Measurements from ENCODE around the gene OSBPL8.
"Not testable (repeated sequence)": the region's sequence is repeated elsewhere in the genome, so short reads cannot be mapped to it uniquely, and the experiment has no call there.

OSBPL8 gene

DNA sequence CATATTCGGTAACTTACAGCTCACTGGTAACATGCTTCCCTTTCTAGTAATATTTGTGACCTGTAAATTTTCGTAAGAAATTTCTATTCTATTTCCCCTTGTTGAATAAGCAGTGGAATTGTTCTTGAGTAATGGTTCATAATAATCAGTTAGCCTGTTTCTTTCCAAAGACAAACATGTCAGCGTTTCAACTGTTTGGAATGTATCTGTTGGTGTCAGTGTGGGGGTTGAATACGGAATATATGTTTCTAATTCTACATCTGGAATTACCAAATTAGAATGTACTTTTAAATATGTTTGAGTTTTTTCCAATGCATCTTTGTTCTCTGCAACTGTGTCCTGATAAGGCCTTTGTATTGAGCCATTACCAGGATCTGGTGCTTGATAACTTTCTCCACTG lies 213.3 kb downstream of the OSBPL8 start:
- DNase-seq: no peak

DNA sequence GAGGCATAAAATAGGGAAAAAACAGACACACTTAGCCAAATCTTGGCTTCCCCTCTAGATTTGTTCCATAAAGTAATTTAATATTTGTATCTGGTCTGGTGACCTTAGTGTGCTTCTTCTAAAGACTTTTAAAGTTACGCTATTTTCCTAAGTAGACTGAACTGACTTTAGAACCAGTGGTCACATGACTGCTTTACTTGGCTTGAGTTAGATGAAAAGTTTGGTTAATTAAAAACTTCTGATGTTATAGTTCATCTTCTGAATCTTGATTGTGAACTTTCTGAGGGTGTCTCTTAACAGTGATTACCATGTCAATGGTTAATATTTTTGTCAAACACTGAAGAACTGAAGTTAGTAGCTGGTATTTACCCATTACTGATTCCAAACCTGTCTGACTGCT lies 214.0 kb downstream of the OSBPL8 start:
- no peak for DNase-seq

DNA sequence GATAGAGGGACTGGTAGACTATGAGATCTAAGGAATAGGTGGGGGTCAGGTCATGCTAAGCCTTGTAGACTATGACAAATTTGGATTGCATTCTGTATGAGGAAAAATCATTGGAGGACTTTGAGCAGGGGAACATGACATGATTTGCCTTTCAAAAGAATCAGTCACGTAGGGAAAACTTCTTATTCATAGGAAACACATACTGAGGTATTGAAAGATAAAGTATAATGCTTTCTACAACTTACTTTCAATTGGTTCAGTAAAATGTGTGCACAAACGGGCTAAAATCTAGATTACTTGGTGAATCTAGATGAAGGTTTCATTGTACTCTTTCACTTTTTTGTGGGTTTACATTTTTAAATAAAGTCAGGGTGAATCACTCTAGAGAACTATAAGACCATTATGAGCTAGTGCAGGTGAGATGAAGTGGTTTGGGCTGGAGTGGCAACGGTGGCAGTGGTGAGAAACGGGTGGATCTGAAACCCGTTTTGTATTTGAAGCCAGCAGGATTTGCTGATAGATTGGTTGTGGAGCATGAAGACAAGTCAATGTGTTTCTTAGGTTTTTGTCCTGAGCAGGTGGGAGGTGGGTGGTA lies 218.0 kb downstream of the OSBPL8 start:
- no peak for DNase-seq

DNA sequence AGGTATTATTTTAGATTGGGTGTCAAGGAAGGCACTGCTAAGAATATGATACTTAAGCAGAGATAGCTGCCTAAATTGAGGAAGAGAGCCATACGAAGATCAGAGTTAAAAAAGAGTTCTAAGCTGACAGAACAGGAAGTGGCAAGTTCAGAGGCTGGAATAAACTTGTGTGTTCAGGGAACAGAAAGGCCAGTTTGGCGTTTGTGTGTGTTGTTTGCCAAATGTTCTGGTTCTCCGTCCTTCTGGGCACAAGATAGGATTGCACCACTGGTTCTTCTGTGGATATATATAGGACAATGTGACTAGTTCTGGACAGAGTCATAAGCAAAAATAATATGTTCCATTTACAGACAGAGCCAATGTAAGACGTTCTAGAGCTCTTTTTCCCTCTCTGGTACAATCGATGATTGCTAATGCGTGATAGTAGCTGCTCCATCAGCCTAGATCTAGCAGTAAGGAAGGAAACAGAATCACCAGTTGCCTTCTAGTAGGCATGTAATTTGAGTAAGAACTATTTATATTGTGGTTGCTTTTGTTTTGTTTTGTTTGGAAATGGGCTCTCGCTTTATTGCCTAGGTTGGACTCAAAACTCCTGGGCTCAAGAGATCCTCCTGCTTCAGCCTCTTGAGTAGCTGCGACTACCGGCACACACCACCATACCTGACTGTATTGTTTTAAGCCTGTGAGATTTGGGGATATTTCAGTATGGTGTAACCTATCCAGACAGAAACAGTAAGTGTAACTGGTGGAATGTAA lies 218.7 kb downstream of the OSBPL8 start:
- DNase-seq: no peak

DNA sequence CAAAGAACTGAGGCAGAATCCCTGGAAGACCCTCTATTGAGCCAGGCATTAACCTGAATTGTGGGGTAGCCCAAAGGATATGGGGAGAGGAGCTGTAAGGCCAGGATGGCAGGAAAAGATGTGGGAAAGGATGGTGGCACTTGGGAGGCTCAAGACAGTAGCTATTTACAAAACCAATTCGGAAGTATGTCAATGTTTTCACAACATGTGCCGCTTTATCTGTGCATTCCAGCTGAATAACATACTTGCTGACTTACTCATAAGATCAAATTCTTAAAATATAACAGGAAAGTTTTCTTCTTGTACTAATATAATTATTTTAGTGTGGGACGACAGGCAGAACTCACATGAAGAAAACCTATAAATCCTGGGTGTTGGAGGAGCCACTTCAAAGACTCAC lies 222.0 kb downstream of the OSBPL8 start:
- DNase-seq: no peak

DNA sequence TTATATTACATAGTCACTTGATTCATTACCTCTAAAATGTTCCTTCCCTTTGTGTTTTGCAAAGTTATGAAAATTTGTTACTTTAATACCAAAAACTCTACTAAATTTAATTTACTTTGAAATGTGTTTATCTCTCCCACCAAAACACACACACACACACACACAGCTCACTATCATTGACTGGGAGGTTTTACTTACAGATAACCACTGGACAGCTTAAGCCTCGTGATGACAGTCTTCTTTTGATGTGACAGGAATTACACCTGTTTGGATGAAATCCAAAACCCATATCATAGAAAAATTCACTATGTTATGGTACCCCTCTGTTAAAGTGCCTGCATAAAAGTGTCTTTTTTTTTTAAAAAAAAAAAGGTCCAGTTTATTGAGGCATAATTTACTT lies 227.0 kb downstream of the OSBPL8 start:
- no peak for DNase-seq

DNA sequence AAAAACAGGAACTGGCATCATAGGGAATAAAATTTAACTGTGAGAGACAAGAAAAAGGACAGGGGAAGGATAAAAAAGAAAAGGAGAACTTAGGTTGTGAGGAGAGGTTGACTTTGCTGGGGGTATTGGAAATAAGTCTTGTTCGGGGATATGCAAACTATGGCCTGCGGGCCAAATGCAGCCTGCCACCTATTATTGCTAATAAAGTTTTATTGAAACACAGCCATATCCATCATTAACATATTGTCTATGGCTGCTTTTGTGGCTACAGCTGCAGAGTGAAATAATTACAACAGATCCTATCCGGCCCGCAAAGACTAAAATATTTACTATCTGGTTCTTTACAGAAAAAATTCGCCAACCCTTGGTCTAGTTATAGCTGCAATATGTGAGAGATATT lies 230.0 kb downstream of the OSBPL8 start:
- no peak for DNase-seq

DNA sequence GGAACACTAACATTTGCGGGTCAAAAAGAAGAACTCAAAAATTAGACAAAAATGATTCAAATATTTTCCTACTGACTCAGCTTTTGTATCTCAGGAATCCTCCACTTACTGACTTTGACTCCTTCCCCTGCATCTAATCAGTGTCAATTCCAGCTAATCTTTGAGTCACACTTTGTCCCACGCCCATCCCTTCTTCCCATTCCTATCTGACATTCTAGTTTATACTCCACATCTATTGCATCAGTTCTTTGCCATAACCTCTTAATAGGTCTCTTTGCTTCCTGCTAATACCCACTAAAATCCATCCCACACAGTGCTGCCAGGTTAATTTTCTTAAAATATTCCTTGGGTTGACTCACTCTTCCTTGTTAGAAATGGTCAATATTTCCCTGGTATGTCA lies 230.4 kb downstream of the OSBPL8 start:
- DNase-seq: no peak

DNA sequence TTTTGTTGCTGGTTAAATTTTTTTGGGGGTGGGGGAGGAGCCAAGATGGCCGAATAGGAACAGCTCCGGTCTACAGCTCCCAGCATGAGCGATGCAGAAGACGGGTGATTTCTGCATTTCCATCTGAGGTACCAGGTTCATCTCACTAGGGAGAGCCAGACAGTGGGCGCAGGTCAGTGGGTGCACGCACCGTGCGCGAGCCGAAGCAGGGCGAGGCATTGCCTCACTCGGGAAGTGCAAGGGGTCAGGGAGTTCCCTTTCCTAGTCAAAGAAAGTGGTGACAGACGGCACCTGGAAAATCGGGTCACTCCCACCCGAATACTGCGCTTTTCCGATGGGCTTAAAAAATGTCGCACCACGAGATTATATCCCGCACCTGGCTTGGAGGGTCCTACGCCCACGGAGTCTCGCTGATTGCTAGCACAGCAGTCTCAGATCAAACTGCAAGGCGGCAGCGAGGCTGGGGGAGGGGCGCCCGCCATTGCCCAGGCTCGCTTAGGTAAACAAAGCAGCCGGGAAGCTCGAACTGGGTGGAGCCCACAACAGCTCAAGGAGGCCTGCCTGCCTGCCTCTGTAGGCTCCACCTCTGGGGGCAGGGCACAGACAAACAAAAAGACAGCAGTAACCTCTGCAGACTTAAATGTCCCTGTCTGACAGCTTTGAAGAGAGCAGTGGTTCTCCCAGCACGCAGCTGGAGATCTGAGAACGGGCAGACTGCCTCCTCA lies 239.8 kb downstream of the OSBPL8 start:
- not testable (repeated sequence) for DNase-seq

DNA sequence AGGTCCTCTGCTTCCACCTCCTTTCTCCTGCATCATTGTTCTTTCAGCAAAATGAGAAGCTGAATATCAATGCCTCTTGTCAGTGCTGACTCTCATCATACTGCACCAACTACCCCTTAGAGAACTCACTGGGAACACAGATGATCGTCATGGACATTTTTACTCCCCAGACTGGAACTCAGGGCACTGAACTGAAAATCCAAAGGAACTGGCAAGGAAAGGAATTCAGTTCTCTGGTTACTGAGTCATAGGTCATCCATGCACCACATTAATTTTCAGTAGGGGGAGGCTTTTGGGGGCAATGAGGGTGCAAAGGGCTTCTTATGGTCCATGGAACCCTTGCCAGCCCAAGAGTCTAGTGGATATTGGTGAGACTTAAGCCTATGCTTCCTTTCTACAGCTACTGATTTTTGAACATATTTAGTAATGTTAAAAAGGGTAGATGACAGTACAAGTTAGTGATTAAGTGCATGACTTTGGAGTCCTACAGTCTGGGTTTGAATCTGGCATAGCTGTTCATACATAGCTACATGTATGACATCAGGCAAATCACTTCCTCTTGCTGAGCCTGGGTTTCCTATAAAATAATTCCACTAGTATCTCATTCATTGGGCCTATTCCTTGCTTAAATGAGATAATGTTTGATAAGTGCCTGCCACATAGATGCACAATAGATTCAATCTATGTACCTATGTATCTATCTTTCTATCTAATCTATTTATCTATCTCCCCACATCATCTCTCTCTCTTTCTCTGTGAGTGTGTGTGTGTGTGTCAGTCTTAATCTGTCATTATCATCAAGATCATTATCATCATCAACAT lies 240.6 kb downstream of the OSBPL8 start:
- DNase-seq: no peak

DNA sequence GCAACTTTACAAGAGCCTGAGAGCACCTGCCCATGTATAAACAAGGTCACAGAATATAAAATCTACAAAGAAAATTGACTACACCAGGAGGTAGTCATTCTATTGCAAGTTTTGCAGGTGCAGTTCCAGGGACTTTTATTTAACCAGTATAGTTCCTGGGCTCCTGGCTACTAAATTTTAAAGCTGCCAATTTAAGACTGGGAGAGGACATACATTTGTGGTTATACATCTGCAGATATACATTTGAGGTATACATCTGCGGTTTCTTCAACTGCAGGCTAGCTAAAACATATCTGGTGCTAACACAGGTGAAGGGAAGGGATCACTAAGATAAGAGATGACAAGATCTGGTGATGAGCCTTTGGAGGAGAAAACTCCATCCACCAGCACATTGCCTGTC lies 241.6 kb downstream of the OSBPL8 start:
- DNase-seq: no peak

DNA sequence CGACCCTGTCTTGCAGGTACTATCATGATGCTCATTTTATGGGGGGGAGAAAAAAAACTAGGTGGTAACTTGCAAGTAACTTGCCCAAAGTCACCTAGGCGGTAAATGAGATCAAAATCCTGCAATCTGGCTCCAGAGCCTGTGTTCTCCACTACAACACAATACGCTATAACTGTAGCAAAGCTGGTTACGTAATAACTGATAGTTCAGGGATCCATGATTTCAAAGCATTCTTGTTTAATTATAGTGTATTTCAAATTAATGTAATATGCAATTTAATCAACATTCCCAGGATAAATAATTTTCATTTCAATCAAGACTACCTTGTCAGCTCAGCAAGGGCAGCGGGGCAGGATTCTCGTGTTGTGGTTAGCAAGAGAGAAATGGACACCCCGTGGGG lies 243.1 kb downstream of the OSBPL8 start:
- DNase-seq: no peak

DNA sequence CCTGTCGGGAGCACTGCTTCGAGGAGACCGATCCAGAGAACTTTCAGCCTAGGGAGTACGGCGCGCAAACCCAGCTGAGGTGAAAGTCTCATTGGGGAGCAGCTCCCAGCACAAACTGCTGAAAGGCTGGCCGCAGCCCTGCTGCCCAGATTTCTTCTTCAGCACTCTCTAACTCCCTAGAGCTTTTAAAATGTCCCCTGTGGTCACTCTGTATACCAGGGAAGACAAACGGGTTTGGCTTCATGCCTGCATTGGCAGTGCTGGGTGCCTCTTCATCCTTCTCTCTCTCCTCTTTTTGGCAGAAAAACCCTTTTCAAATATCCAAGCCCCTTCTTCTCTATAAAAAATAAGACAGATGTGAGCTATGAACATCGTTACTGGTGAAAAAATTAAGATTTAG lies 246.3 kb downstream of the OSBPL8 start:
- DNase-seq: no peak

DNA sequence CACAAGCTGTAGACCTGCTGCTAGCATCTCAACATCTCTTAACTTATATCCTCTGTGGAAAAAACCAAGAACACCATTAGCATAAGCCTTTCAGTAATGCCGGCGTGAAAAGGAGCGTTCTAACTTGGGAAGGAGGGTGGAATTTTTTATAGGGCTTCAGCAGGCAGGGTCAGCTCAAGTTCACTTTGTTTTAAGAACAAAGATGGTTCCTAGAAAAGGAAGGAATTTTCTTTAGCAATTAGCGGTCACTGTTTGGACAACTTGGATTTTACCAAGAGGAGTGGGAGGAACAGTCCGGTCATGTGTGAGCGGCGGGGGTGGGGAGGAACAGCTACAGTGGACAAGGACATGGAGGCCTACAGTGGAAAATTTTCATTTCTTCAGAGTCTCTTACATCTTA lies 247.3 kb downstream of the OSBPL8 start:
- no peak for DNase-seq

DNA sequence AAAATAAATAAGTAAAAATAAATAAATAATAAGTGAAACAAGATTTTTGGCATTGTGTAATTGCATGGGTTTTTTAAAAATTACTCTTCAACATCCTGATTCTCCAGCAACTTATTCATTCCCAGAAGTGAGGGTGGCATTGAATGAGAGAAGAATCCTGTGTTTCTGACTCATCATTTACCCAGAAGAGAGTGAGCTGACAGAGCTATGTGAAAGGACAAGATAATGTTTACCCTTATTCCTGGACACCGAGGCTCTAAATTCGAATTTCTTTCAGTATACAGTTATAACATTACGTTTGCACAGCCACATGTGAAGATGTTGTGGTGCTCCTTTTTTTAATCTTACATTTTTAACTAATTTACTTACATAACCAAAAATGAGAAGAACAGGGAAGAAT lies 247.8 kb downstream of the OSBPL8 start:
- no peak for DNase-seq

DNA sequence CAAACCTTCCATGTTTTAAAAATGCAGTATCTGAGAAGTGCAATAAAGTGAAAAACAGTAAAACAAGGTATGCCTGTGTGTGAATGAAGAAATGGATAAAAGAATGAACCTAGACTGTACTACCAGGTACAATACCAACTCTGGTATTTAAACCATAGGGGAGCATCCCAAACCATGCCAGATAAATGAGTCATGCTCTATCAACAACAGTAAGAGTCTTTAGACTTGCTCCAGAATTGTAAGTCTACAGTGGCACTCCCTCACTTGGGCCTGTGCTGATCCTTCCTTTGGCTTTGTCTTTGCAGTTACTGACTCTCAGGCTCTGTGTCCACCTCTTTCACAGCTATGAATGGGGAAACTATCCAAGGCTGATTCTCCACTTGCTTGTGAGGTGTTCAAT lies 249.5 kb downstream of the OSBPL8 start:
- no peak for DNase-seq

DNA sequence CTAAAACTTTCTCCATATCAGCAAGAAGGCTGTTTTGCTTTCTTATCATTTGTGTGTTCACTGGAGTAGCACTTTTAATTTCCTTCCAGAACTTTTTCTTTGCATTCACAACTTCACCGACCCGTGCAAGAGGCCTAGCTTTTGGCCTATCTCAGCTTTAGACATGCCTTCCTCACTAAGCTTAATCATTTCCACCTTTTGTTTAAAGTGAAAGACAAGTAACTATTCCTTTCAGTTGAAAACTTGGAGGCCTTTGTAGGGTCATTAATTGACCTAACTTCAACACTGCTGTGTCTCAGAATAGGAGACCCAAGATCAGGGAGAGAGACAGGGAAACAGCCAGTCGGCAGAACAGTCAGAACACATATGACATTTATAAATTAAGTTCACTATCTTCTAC lies 250.7 kb downstream of the OSBPL8 start:
- DNase-seq: no peak

DNA sequence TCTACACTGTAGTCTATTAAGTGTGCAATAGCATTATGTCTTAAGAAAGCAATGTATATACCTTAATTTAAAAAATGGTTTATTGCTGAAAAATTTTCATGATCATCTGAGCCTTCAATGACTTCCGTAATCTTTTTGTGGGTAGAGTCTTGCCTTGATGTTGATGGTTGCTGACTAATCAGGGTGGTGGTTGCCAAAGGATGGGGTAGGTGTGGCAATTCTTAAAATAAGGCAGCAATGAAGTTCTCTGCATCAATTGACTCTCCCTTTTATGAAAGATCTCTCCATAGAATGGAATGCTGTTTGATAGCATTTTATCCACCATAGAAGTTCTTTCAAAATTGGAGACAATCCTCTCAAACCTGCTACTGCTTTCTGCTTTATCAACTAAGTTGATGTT lies 252.5 kb downstream of the OSBPL8 start:
- DNase-seq: no peak

DNA sequence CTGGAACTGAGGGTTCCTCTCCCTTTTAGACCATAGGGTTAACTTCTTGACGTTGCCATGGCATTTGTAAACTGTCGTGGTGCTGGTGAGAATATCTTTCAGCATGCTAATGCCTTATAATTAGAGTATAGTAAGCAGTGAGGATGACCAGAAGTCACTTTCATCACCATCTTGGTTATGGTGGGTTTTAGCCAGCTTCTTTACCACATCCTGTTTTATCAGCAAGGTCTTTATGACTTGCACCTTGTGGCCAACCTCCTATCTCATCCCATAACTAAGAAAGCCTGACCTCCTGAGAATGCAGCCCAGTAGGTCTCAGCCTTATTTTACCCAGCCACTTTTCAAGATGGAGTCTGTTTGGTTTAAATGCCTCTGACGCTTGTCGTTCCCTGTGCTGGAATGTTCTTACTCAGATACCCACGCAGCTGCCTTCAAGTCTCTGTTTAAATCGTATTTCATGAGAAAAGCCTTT lies 255.5 kb downstream of the OSBPL8 start:
- DNase-seq: no peak

DNA sequence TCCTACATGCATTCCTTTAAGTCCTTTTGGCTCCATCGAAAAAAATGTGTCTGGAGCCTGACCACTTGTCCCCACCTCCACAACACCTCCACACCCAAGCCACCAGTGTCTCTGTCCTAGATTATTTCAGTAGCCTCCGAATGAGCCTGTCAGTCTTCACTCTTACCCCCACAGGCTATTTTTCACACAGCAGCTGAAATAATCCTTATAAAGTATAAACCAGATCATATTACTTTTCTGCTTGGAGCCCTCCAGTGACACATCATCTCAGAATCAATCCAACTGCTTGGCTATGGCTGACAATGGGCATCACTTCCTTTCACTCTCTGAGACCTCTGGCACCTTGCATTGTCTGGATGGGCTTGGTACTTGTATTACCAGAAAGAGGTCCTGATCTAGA lies 256.2 kb downstream of the OSBPL8 start:
- DNase-seq: no peak

All from NCI-H748 treated with DMSO at 0.1 percent for 48 hours (cell line).